ENCODE data around the gene FAM170A.

DNA sequence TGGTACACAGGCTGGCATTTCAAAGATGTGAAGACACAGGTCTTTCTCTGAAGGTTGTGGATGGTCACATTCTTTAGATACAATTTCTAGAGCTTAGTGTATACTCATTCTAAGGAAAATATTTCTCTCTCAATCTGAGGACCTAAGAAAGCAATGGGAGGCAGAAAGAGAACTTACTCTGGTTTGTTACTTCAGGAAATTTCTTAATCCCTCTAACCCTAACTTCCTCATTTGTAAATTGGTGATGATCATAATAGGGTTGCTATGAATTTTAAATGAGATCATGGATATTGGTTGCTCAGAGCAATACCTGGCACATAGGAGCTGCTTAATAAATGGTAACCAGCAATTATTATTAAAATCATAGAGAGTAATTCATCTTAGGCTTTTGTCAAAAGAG is 22.1 kb downstream of the FAM170A start:
- TF ChIP-seq, protein P1, sequence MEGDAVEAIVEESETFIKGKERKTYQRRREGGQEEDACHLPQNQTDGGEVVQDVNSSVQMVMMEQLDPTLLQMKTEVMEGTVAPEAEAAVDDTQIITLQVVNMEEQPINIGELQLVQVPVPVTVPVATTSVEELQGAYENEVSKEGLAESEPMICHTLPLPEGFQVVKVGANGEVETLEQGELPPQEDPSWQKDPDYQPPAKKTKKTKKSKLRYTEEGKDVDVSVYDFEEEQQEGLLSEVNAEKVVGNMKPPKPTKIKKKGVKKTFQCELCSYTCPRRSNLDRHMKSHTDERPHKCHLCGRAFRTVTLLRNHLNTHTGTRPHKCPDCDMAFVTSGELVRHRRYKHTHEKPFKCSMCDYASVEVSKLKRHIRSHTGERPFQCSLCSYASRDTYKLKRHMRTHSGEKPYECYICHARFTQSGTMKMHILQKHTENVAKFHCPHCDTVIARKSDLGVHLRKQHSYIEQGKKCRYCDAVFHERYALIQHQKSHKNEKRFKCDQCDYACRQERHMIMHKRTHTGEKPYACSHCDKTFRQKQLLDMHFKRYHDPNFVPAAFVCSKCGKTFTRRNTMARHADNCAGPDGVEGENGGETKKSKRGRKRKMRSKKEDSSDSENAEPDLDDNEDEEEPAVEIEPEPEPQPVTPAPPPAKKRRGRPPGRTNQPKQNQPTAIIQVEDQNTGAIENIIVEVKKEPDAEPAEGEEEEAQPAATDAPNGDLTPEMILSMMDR (IDR thresholded peaks at IDR 0.05 in 2 of 3, conservative IDR thresholded peaks at IDR 0.05 in 1 of 3; ENCODE audit: borderline replicate concordance in 1 of 3, insufficient read depth in 1 of 3, low read depth in 2 of 3, low read length in 2 of 3) = no peak
- TF ChIP-seq, protein P2, sequence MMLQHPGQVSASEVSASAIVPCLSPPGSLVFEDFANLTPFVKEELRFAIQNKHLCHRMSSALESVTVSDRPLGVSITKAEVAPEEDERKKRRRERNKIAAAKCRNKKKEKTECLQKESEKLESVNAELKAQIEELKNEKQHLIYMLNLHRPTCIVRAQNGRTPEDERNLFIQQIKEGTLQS (IDR thresholded peaks at IDR 0.05) = no peak
- no peak for TF ChIP-seq POLR2A (IDR thresholded peaks at IDR 0.05; ENCODE audit: borderline replicate concordance, extremely low read depth, insufficient read depth, insufficient read length)
- TF ChIP-seq, protein P3, sequence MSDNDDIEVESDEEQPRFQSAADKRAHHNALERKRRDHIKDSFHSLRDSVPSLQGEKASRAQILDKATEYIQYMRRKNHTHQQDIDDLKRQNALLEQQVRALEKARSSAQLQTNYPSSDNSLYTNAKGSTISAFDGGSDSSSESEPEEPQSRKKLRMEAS (IDR thresholded peaks at IDR 0.05) = no peak
